Neural cell (in vitro differentiated cells): ENCODE data around the gene ETFA.

Experiments used
- CTCF ChIP-seq: fragments of 450-650 bp; IDR thresholded peaks from 2 replicates; pipeline ENCODE4 v1.5.1; 2014; ENCODE audit warnings: antibody characterized with exemption, mild to moderate bottlenecking, moderate library complexity; ENCODE audit not compliant: poor library complexity, severe bottlenecking
- EP300 ChIP-seq: fragments of 450-650 bp; conservative IDR thresholded peaks from 2 replicates; pipeline ENCODE4 v1.6.1; 2014; ENCODE audit warnings: antibody characterized with exemption, mild to moderate bottlenecking, moderate library complexity; ENCODE audit not compliant: poor library complexity, severe bottlenecking
- EZH2 ChIP-seq: fragments of 200-600, 300-800 bp; shearing (Covaris generic), sonication (generic); IDR thresholded peaks from 2 replicates; pipeline ENCODE4 v1.6.1; 2014; ENCODE audit warnings: antibody characterized with exemption, low read length, borderline replicate concordance, mild to moderate bottlenecking; ENCODE audit not compliant: insufficient read depth, poor library complexity, severe bottlenecking
- MXI1 ChIP-seq: fragments of 450-650 bp; conservative IDR thresholded peaks from 2 replicates; pipeline ENCODE4 v1.6.1; 2014; ENCODE audit warnings: antibody characterized with exemption, mild to moderate bottlenecking; ENCODE audit not compliant: poor library complexity, severe bottlenecking
- POLR2AphosphoS5 ChIP-seq: IDR thresholded peaks from 2 replicates; pipeline ENCODE4 v1.6.1; 2012
- SMC3 ChIP-seq: fragments of 450-650 bp; conservative IDR thresholded peaks from 2 replicates; pipeline ENCODE4 v1.6.1; 2014; ENCODE audit warnings: antibody characterized with exemption, mild to moderate bottlenecking, moderate library complexity; ENCODE audit not compliant: poor library complexity

- TF ChIP-seq POLR2AphosphoS5 (peak; percentile 28), CTCF (no peak), EZH2 (no peak), EP300 (peak; percentile 54), SMC3 (no peak), MXI1 (no peak)
Observed at GRCh38 chr15:76245072-76245610, 66.1 kb downstream of the ETFA start.
